Measurements from ENCODE around the gene NR6A1.

The NR6A1 gene

GRCh38 chr9:124590889-124591641 lies 180.0 kb downstream of the NR6A1 start:
- Histone ChIP-seq H3K27me3 (ENCODE audit: control insufficient read depth, insufficient read depth, low read length) (no peaks in the 10 kb centered on the region), H3K4me3 (ENCODE audit: low read depth, low read length) (no peak overlapping the region), H3K27ac (ENCODE audit: low read depth, low read length) (no peak overlapping the region), H3K4me1 (ENCODE audit: control insufficient read depth, insufficient read depth, low read length) (peaks cover 61% of the 10 kb centered on the region), H3K9me3 (ENCODE audit: control insufficient read depth, insufficient read depth, low read depth, low read length) (no peaks in the 10 kb centered on the region), H3K9ac (ENCODE audit: low read length) (no peak overlapping the region), H3K36me3 (ENCODE audit: control insufficient read depth, insufficient read depth, low read length) (no peaks in the 10 kb centered on the region)

- no peak overlapping the region for H3K9ac ChIP-seq (ENCODE audit: low read length)
- peaks cover 5% of the 10 kb centered on the region; the same call in 1 of the 2 replicates for H3K4me1 ChIP-seq (ENCODE audit: control insufficient read depth, insufficient read depth, low read length)
- no peaks in the 10 kb centered on the region; the same call in 1 of the 2 replicates for H3K9me3 ChIP-seq (ENCODE audit: control insufficient read depth, insufficient read depth, low read depth, low read length)
- no peaks in the 10 kb centered on the region for H3K36me3 ChIP-seq (ENCODE audit: control insufficient read depth, insufficient read depth, low read length)
- H3K27ac ChIP-seq (ENCODE audit: low read depth, low read length): no peak overlapping the region
- H3K27me3 ChIP-seq (ENCODE audit: control insufficient read depth, insufficient read depth, low read length): no peaks in the 10 kb centered on the region
- no peak overlapping the region for H3K4me3 ChIP-seq (ENCODE audit: low read depth, low read length)
Measured at GRCh38 chr9:124584631-124585030, 186.5 kb downstream of the NR6A1 start.

- Histone ChIP-seq H3K27ac (ENCODE audit: low read depth, low read length) (no peak overlapping the region), H3K4me1 (ENCODE audit: control insufficient read depth, insufficient read depth, low read length) (peaks cover 5% of the 10 kb centered on the region; the same call in 1 of the 2 replicates), H3K27me3 (ENCODE audit: control insufficient read depth, insufficient read depth, low read length) (no peaks in the 10 kb centered on the region), H3K4me3 (ENCODE audit: low read depth, low read length) (no peak overlapping the region), H3K9me3 (ENCODE audit: control insufficient read depth, insufficient read depth, low read depth, low read length) (peaks cover 3% of the 10 kb centered on the region; the same call in 1 of the 2 replicates), H3K9ac (ENCODE audit: low read length) (no peak overlapping the region), H3K36me3 (ENCODE audit: control insufficient read depth, insufficient read depth, low read length) (no peaks in the 10 kb centered on the region)
Measured at GRCh38 chr9:124583134-124583533, 188.0 kb downstream of the NR6A1 start.

GRCh38 chr9:124580186-124580585 lies 190.9 kb downstream of the NR6A1 start:
- no peak overlapping the region for H3K4me3 ChIP-seq (ENCODE audit: low read depth, low read length)
- H3K9ac ChIP-seq (ENCODE audit: low read length): no peak overlapping the region
- H3K36me3 ChIP-seq (ENCODE audit: control insufficient read depth, insufficient read depth, low read length): no peaks in the 10 kb centered on the region
- H3K27me3 ChIP-seq (ENCODE audit: control insufficient read depth, insufficient read depth, low read length): no peaks in the 10 kb centered on the region
- peaks cover 3% of the 10 kb centered on the region; the same call in 1 of the 2 replicates for H3K9me3 ChIP-seq (ENCODE audit: control insufficient read depth, insufficient read depth, low read depth, low read length)
- peaks cover 5% of the 10 kb centered on the region; the same call in 1 of the 2 replicates for H3K4me1 ChIP-seq (ENCODE audit: control insufficient read depth, insufficient read depth, low read length)
- H3K27ac ChIP-seq (ENCODE audit: low read depth, low read length): no peak overlapping the region

GRCh38 chr9:124576751-124577150 lies 194.4 kb downstream of the NR6A1 start:
- H3K4me1 ChIP-seq (ENCODE audit: control insufficient read depth, insufficient read depth, low read length): no peaks in the 10 kb centered on the region
- H3K27me3 ChIP-seq (ENCODE audit: control insufficient read depth, insufficient read depth, low read length): no peaks in the 10 kb centered on the region
- H3K9me3 ChIP-seq (ENCODE audit: control insufficient read depth, insufficient read depth, low read depth, low read length): peaks cover 3% of the 10 kb centered on the region; the same call in 1 of the 2 replicates
- no peaks in the 10 kb centered on the region for H3K36me3 ChIP-seq (ENCODE audit: control insufficient read depth, insufficient read depth, low read length)
- no peak overlapping the region for H3K4me3 ChIP-seq (ENCODE audit: low read depth, low read length)
- no peak overlapping the region for H3K9ac ChIP-seq (ENCODE audit: low read length)
- H3K27ac ChIP-seq (ENCODE audit: low read depth, low read length): no peak overlapping the region

- Histone ChIP-seq H3K4me1 (ENCODE audit: control insufficient read depth, insufficient read depth, low read length) (peaks cover 14% of the 10 kb centered on the region), H3K9me3 (ENCODE audit: control insufficient read depth, insufficient read depth, low read depth, low read length) (0 out of 2 replicates have a peak, but pooled peaks cover 3% of the 10 kb centered on the region), H3K36me3 (ENCODE audit: control insufficient read depth, insufficient read depth, low read length) (no peaks in the 10 kb centered on the region), H3K27ac (ENCODE audit: low read depth, low read length) (no peak overlapping the region), H3K4me3 (ENCODE audit: low read depth, low read length) (no peak overlapping the region), H3K27me3 (ENCODE audit: control insufficient read depth, insufficient read depth, low read length) (no peaks in the 10 kb centered on the region), H3K9ac (ENCODE audit: low read length) (no peak overlapping the region)
Measured at GRCh38 chr9:124574534-124575375, 196.4 kb downstream of the NR6A1 start.

GRCh38 chr9:124570942-124571666 lies 200.0 kb downstream of the NR6A1 start:
- Histone ChIP-seq H3K27me3 (ENCODE audit: control insufficient read depth, insufficient read depth, low read length) (no peaks in the 10 kb centered on the region), H3K9ac (ENCODE audit: low read length) (no peak overlapping the region), H3K4me1 (ENCODE audit: control insufficient read depth, insufficient read depth, low read length) (peaks cover 26% of the 10 kb centered on the region)

GRCh38 chr9:124569942-124570341 lies 201.2 kb downstream of the NR6A1 start:
- Histone ChIP-seq H3K9me3 (ENCODE audit: control insufficient read depth, insufficient read depth, low read depth, low read length) (no peaks in the 10 kb centered on the region), H3K4me3 (ENCODE audit: low read depth, low read length) (no peak overlapping the region), H3K27ac (ENCODE audit: low read depth, low read length) (peak overlapping the region; percentile 13; the same call in 1 of the 2 replicates), H3K36me3 (ENCODE audit: control insufficient read depth, insufficient read depth, low read length) (no peaks in the 10 kb centered on the region), H3K9ac (ENCODE audit: low read length) (no peak overlapping the region), H3K27me3 (ENCODE audit: control insufficient read depth, insufficient read depth, low read length) (no peaks in the 10 kb centered on the region), H3K4me1 (ENCODE audit: control insufficient read depth, insufficient read depth, low read length) (peaks cover 26% of the 10 kb centered on the region)

More at GRCh38 chr9:124570942-124571666, 200.0 kb downstream of the NR6A1 start:
- Histone ChIP-seq H3K27ac (ENCODE audit: low read depth, low read length) (no peak overlapping the region), H3K9me3 (ENCODE audit: control insufficient read depth, insufficient read depth, low read depth, low read length) (no peaks in the 10 kb centered on the region), H3K4me3 (ENCODE audit: low read depth, low read length) (no peak overlapping the region), H3K36me3 (ENCODE audit: control insufficient read depth, insufficient read depth, low read length) (no peaks in the 10 kb centered on the region)

- Histone ChIP-seq H3K36me3 (ENCODE audit: control insufficient read depth, insufficient read depth, low read length) (no peaks in the 10 kb centered on the region), H3K27me3 (ENCODE audit: control insufficient read depth, insufficient read depth, low read length) (no peaks in the 10 kb centered on the region), H3K4me1 (ENCODE audit: control insufficient read depth, insufficient read depth, low read length) (peaks cover 26% of the 10 kb centered on the region), H3K4me3 (ENCODE audit: low read depth, low read length) (no peak overlapping the region), H3K9me3 (ENCODE audit: control insufficient read depth, insufficient read depth, low read depth, low read length) (no peaks in the 10 kb centered on the region), H3K27ac (ENCODE audit: low read depth, low read length) (no peak overlapping the region), H3K9ac (ENCODE audit: low read length) (no peak overlapping the region)
Measured at GRCh38 chr9:124567362-124567761, 203.7 kb downstream of the NR6A1 start.

GRCh38 chr9:124562328-124562727 lies 208.8 kb downstream of the NR6A1 start:
- Histone ChIP-seq H3K4me3 (ENCODE audit: low read depth, low read length) (no peak overlapping the region), H3K27me3 (ENCODE audit: control insufficient read depth, insufficient read depth, low read length) (no peaks in the 10 kb centered on the region), H3K9ac (ENCODE audit: low read length) (no peak overlapping the region), H3K9me3 (ENCODE audit: control insufficient read depth, insufficient read depth, low read depth, low read length) (no peaks in the 10 kb centered on the region), H3K4me1 (ENCODE audit: control insufficient read depth, insufficient read depth, low read length) (no peaks in the 10 kb centered on the region; the same call in 1 of the 2 replicates), H3K36me3 (ENCODE audit: control insufficient read depth, insufficient read depth, low read length) (no peaks in the 10 kb centered on the region), H3K27ac (ENCODE audit: low read depth, low read length) (no peak overlapping the region)
